HEK293T (cell line): Measurements from ENCODE around the gene MRAP.

ENCODE experiments used
- CTCF ChIA-PET: fragments of 350-600 bp; formaldehyde crosslinking; extraction: SDS; loops from one replicate; lab custom pipeline; 2021; ENCODE audit warnings: antibody characterized with exemption, inconsistent platforms; lab: Yijun Ruan, JAX
- POLR2A ChIA-PET: fragments of 350-600 bp; formaldehyde crosslinking; extraction: SDS; loops from one replicate; lab custom pipeline; 2020; ENCODE audit warnings: antibody characterized with exemption, inconsistent platforms; lab: Yijun Ruan, JAX
- DNase-seq: peaks from one replicate; pipeline ENCODE4 v3.0.0; 2012; ENCODE audit warnings: mixed read lengths; ENCODE audit errors: extremely low spot score
- ARNT ChIP-seq: fragments of 450-650 bp; IDR thresholded peaks from 2 replicates; pipeline ENCODE4 v1.6.1; 2017; ENCODE audit warnings: mild to moderate bottlenecking
- BHLHE40 ChIP-seq: fragments of 450-650 bp; IDR thresholded peaks from 2 replicates; pipeline ENCODE4 v1.6.1; 2016; ENCODE audit warnings: mild to moderate bottlenecking, moderate library complexity, borderline replicate concordance
- CTBP1 ChIP-seq: fragments of 450-650 bp; IDR thresholded peaks from 2 replicates; pipeline ENCODE4 v1.6.1; 2016; ENCODE audit warnings: borderline replicate concordance
- ELF4 ChIP-seq: fragments of 450-650 bp; IDR thresholded peaks from 2 replicates; pipeline ENCODE4 v1.6.1; 2017; ENCODE audit warnings: antibody characterized with exemption
- FOXA1 ChIP-seq: fragments of 450-650 bp; IDR thresholded peaks from 2 replicates; pipeline ENCODE4 v1.6.1; 2016; ENCODE audit warnings: mild to moderate bottlenecking
- FOXK2 ChIP-seq: fragments of 450-650 bp; IDR thresholded peaks from 2 replicates; pipeline ENCODE4 v1.6.1; 2016; ENCODE audit warnings: mild to moderate bottlenecking
- FOXM1 ChIP-seq: fragments of 450-650 bp; IDR thresholded peaks from 2 replicates; pipeline ENCODE4 v1.6.1; 2017; ENCODE audit warnings: mild to moderate bottlenecking, borderline replicate concordance
- HDGF ChIP-seq: fragments of 450-650 bp; IDR thresholded peaks from 2 replicates; pipeline ENCODE4 v1.6.1; 2017; ENCODE audit warnings: antibody characterized with exemption, borderline replicate concordance
- L3MBTL2 ChIP-seq: fragments of 450-650 bp; conservative IDR thresholded peaks from 2 replicates; pipeline ENCODE4 v1.6.1; 2016; ENCODE audit warnings: mild to moderate bottlenecking
- LEF1 ChIP-seq: fragments of 450-650 bp; IDR thresholded peaks from 2 replicates; pipeline ENCODE4 v1.6.1; 2017; ENCODE audit warnings: mild to moderate bottlenecking, borderline replicate concordance
- NFRKB ChIP-seq: fragments of 450-650 bp; IDR thresholded peaks from 2 replicates; pipeline ENCODE4 v1.6.1; 2016; ENCODE audit warnings: mild to moderate bottlenecking, moderate library complexity
- PKNOX1 ChIP-seq: fragments of 450-650 bp; IDR thresholded peaks from 2 replicates; pipeline ENCODE4 v1.6.1; 2016
- SP1 ChIP-seq: fragments of 450-650 bp; IDR thresholded peaks from 2 replicates; pipeline ENCODE4 v1.6.1; 2017
- SUZ12 ChIP-seq: fragments of 450-650 bp; IDR thresholded peaks from 2 replicates; pipeline ENCODE4 v1.6.1; 2016; ENCODE audit warnings: mild to moderate bottlenecking
- TARDBP ChIP-seq: fragments of 450-650 bp; IDR thresholded peaks from 2 replicates; pipeline ENCODE4 v1.6.1; 2016
- ZNF384 ChIP-seq: fragments of 450-650 bp; IDR thresholded peaks from 2 replicates; pipeline ENCODE4 v1.6.1; 2016

Gene MRAP

GRCh38 chr21:32320059-32320458 lies 21.4 kb downstream of the MRAP start:
- TF ChIP-seq NFRKB (no peak), FOXK2 (no peak), ZNF384 (no peak), BHLHE40 (no peak), HDGF (no peak), PKNOX1 (no peak), FOXA1 (no peak), CTBP1 (no peak)
- CTCF ChIA-PET = no interaction called here
- POLR2A ChIA-PET = no interaction called here
- no peak for DNase-seq

GRCh38 chr21:32320726-32321125 lies 22.1 kb downstream of the MRAP start:
- ChIA-PET CTCF (no interaction called here), POLR2A (no interaction called here)
- DNase-seq = no peak
- TF ChIP-seq CTBP1 (no peak), BHLHE40 (no peak), NFRKB (no peak), HDGF (no peak), ELF4 (no peak), ZNF384 (no peak), TARDBP (no peak), SP1 (no peak), PKNOX1 (no peak), LEF1 (no peak), FOXA1 (no peak)

GRCh38 chr21:32321480-32321879 lies 22.8 kb downstream of the MRAP start:
- no peak for DNase-seq
- ChIA-PET CTCF (no interaction called here), POLR2A (no interaction called here)
- no peak for TF ChIP-seq ZNF384
- TF ChIP-seq TARDBP = no peak
- TF ChIP-seq L3MBTL2 = no peak
- TF ChIP-seq BHLHE40 = no peak
- TF ChIP-seq FOXK2 = no peak

GRCh38 chr21:32322103-32322502 lies 23.4 kb downstream of the MRAP start:
- TF ChIP-seq CTBP1 = no peak
- no peak for TF ChIP-seq FOXA1
- TF ChIP-seq L3MBTL2 = no peak
- TF ChIP-seq ELF4 = no peak
- DNase-seq = no peak
- ChIA-PET POLR2A (no interaction called here), CTCF (no interaction called here)

GRCh38 chr21:32322676-32323075 lies 24.0 kb downstream of the MRAP start:
- POLR2A ChIA-PET = no interaction called here
- DNase-seq = no peak
- TF ChIP-seq CTBP1 = no peak
- no peak for TF ChIP-seq FOXK2
- TF ChIP-seq PKNOX1 = no peak
- no peak for TF ChIP-seq SP1
- TF ChIP-seq FOXA1 = no peak
- no peak for TF ChIP-seq L3MBTL2
- no peak for TF ChIP-seq NFRKB
- no peak for TF ChIP-seq LEF1
- no peak for TF ChIP-seq TARDBP
- no peak for TF ChIP-seq ZNF384
- no peak for TF ChIP-seq SUZ12
- TF ChIP-seq HDGF = no peak
- CTCF ChIA-PET = no interaction called here

- CTCF ChIA-PET = no interaction called here
- POLR2A ChIA-PET = no interaction called here
- TF ChIP-seq HDGF = no peak
- TF ChIP-seq LEF1 = no peak
- no peak for DNase-seq
Measured at GRCh38 chr21:32325706-32326105, 27.1 kb downstream of the MRAP start.

GRCh38 chr21:32328595-32328994 lies 29.9 kb downstream of the MRAP start:
- DNase-seq = no peak
- ChIA-PET CTCF (no interaction called here), POLR2A (no interaction called here)
- TF ChIP-seq FOXK2 (no peak), ARNT (no peak), FOXA1 (no peak), ELF4 (no peak), L3MBTL2 (no peak), SUZ12 (no peak)

GRCh38 chr21:32329331-32329730 lies 30.7 kb downstream of the MRAP start:
- DNase-seq = no peak
- ChIA-PET CTCF (no interaction called here), POLR2A (no interaction called here)
- no peak for TF ChIP-seq FOXK2
- TF ChIP-seq L3MBTL2 = no peak
- no peak for TF ChIP-seq BHLHE40
- TF ChIP-seq NFRKB = no peak
- TF ChIP-seq ZNF384 = no peak
- no peak for TF ChIP-seq LEF1
- no peak for TF ChIP-seq SUZ12
- TF ChIP-seq SP1 = no peak
- TF ChIP-seq TARDBP = no peak
- TF ChIP-seq FOXA1 = no peak
- no peak for TF ChIP-seq HDGF
- no peak for TF ChIP-seq ARNT
- TF ChIP-seq CTBP1 = no peak
- no peak for TF ChIP-seq FOXM1
- TF ChIP-seq PKNOX1 = no peak
